AG04450 (cell line): ENCODE results near the gene RPL31. TPM values are rescaled to one million over a fixed set of nuclear protein-coding genes. Genes with fewer than 3 reads are reported as not detected.
"Not testable (repeated sequence)": the region's sequence is repeated elsewhere in the genome, so short reads cannot be mapped to it uniquely, and the experiment has no call there.

Source experiments
- CTCF ChIA-PET: fragments of 300-600, 350-600 bp; formaldehyde crosslinking; extraction: SDS; loops from one replicate; lab custom pipeline; 2022; ENCODE audit warnings: antibody characterized with exemption, inconsistent platforms; lab: Charles Lee
- POLR2A ChIA-PET: fragments of 350-600 bp; formaldehyde crosslinking; extraction: SDS; loops from one replicate; lab custom pipeline; 2021; ENCODE audit warnings: antibody characterized with exemption, inconsistent platforms; lab: Yijun Ruan, JAX
- DNase-seq: peaks from one replicate; pipeline ENCODE4 v3.0.0-alpha.2; 2011; ENCODE audit warnings: low read depth, low spot score
- H3K27ac ChIP-seq: one replicate; pipeline ENCODE4 v1.5.1; 2012; ENCODE audit warnings: low read depth, low read length, control low read depth
- H3K27me3 ChIP-seq: one replicate; pipeline ENCODE4 v1.6.0; 2012; ENCODE audit warnings: low read length; ENCODE audit not compliant: control insufficient read depth, insufficient read depth
- H3K4me3 ChIP-seq: 2 replicates; pipeline ENCODE4 v1.5.1; 2011; ENCODE audit warnings: mild to moderate bottlenecking, low read depth, low read length, control low read depth
- H3K9me3 ChIP-seq: 2 replicates; pipeline ENCODE4 v1.5.1; 2012; ENCODE audit warnings: low read length; ENCODE audit not compliant: control insufficient read depth, insufficient read depth
- polyA plus RNA-seq: library from polyadenylated mRNA; depleted of rRNA; stranded (reverse); fragments of >200 nt; gene quantifications from 2 replicates; pipeline ENCODE4 v1.2.3, GENCODE V29; 2011; rRNA removed
- TF ChIP-seq, protein P1 (sequence below): IDR thresholded peaks from 2 replicates; pipeline ENCODE4 v1.5.1; 2011; ENCODE audit warnings: low read depth, low read length, control low read depth, inconsistent platforms

Gene RPL31
- polyA plus RNA-seq, 1 experiment: 2,534 TPM

DNA sequence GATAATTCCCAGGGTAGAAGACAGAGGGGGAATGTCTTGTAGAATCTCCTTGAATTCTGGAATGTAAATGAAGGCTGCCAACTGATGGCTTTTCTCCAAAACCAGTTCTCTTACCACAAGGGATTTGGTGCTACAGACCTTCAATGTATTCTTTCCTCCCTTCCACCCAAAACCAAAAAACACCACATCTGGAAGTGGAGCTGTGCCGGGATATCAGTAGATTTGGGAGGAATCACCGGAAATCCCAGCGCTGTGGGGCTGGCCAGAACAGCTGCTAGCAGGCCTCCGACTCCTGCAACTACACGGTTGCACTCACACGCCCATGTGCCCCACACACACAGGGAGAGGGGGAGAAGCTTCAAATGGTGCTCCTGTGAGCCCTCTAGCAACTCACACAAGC is 45.7 kb downstream of the RPL31 start:
- POLR2A ChIA-PET: no interaction called here
- no peak overlapping the region for H3K27ac ChIP-seq
- CTCF ChIA-PET: interaction anchor here (1.0 to 3.8 kb wide), 3 partner anchors 11 to 157 kb away, joined by 4 to 22 read pairs (median 5); no protein-coding TSS in a partner anchor
- H3K27me3 ChIP-seq: peaks cover 9% of the 10 kb centered on the region
- TF ChIP-seq, protein P1, sequence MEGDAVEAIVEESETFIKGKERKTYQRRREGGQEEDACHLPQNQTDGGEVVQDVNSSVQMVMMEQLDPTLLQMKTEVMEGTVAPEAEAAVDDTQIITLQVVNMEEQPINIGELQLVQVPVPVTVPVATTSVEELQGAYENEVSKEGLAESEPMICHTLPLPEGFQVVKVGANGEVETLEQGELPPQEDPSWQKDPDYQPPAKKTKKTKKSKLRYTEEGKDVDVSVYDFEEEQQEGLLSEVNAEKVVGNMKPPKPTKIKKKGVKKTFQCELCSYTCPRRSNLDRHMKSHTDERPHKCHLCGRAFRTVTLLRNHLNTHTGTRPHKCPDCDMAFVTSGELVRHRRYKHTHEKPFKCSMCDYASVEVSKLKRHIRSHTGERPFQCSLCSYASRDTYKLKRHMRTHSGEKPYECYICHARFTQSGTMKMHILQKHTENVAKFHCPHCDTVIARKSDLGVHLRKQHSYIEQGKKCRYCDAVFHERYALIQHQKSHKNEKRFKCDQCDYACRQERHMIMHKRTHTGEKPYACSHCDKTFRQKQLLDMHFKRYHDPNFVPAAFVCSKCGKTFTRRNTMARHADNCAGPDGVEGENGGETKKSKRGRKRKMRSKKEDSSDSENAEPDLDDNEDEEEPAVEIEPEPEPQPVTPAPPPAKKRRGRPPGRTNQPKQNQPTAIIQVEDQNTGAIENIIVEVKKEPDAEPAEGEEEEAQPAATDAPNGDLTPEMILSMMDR: no peak
- H3K9me3 ChIP-seq: no peaks in the 10 kb centered on the region
- H3K4me3 ChIP-seq: no peak overlapping the region
- DNase-seq: no peak

GRCh38 chr2:101048756-101049155 is 46.7 kb downstream of the RPL31 start:
- ChIA-PET POLR2A (no interaction called here), CTCF (interaction anchor here (0.6 to 1.1 kb wide), 3 partner anchors 9 to 15 kb away, joined by 3 read pairs; no protein-coding TSS in a partner anchor)
- H3K27ac ChIP-seq: no peak overlapping the region

GRCh38 chr2:101050886-101051285 is 48.8 kb downstream of the RPL31 start:
- H3K4me3 ChIP-seq, H3K27ac ChIP-seq, POLR2A ChIA-PET, DNase-seq, H3K9me3 ChIP-seq, H3K27me3 ChIP-seq: not testable (repeated sequence)
- CTCF ChIA-PET: interaction anchor here (1.6 kb wide), 1 partner anchor 154 kb away, joined by 5 read pairs; no protein-coding TSS in a partner anchor

More at GRCh38 chr2:101048756-101049155, 46.7 kb downstream of the RPL31 start:
- Histone ChIP-seq H3K4me3 (no peak overlapping the region), H3K9me3 (no peaks in the 10 kb centered on the region), H3K27me3 (peaks cover 6% of the 10 kb centered on the region)
- DNase-seq: no peak
- TF ChIP-seq, protein P1: no peak

DNA sequence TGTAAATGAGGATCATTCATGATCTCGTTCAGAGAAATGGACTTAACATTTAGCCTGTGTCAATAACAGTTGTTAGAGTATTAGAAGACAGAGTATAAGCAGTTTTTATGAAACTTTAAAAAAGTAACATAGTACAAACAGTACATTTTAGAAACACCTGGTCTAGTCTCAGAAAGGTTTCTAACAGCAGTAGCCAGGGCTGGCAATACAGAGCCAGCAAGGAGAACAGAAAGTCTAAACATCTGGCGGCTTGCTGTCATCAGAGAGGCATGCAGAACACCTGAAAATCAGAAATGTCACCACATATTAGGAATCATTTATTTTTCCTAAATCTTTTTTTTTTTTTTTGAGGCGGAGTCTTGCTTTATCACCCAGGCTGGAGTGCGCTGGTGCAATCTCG is 50.1 kb downstream of the RPL31 start:
- ChIA-PET CTCF (interaction anchor here (1.6 kb wide), 1 partner anchor 153 kb away, joined by 5 read pairs; no protein-coding TSS in a partner anchor), POLR2A (no interaction called here)
- Histone ChIP-seq H3K27ac (no peak overlapping the region), H3K9me3 (peaks cover 5% of the 10 kb centered on the region; the same call in 1 of the 2 replicates), H3K4me3 (no peak overlapping the region), H3K27me3 (no peaks in the 10 kb centered on the region)
- no peak for DNase-seq
- TF ChIP-seq, protein P1: no peak

- POLR2A ChIA-PET: no interaction called here
These were observed 51.0 kb downstream of the RPL31 start for GRCh38 chr2:101053117-101053516.

More at GRCh38 chr2:101053117-101053516, 51.0 kb downstream of the RPL31 start:
- Histone ChIP-seq H3K27ac (no peak overlapping the region), H3K27me3 (no peaks in the 10 kb centered on the region), H3K4me3 (no peak overlapping the region), H3K9me3 (peaks cover 5% of the 10 kb centered on the region; the same call in 1 of the 2 replicates)
- CTCF ChIA-PET: no interaction called here
- TF ChIP-seq, protein P1: no peak
- no peak for DNase-seq

Other genes with a start within 250 kb of the RPL31 start
- gene NPAS2, start 182.2 kb upstream of the RPL31 start, polyA plus RNA-seq: 13.5 and 19.3 TPM in 2 replicates
- gene TBC1D8, start 149.1 kb downstream of the RPL31 start, polyA plus RNA-seq: 2.3 and 2.5 TPM in 2 replicates